COLO829 (cell line): ENCODE data around the gene SNRNP70.
"Not testable (repeated sequence)": the region's sequence is repeated elsewhere in the genome, so short reads cannot be mapped to it uniquely, and the experiment has no call there.

Source experiments
- DNase-seq: peaks from one replicate; pipeline ENCODE4 v3.0.0; 2012; ENCODE audit warnings: low spot score

SNRNP70 gene

GRCh38 chr19:49064768-49065611 lies 20.3 kb upstream of the SNRNP70 start, which contains the start of gene NTF4:
Gene NTF4 (minus strand): TSS chr19:49064818. CDS start chr19:49061997, 2,821 bp downstream.
- no peak for DNase-seq

- no peak for DNase-seq
Observed at GRCh38 chr19:49065905-49066512, 19.2 kb upstream of the SNRNP70 start.

GRCh38 chr19:49067554-49067953 lies 17.7 kb upstream of the SNRNP70 start:
- DNase-seq, result no peak

- no peak for DNase-seq
Observed at GRCh38 chr19:49069026-49069425, 16.2 kb upstream of the SNRNP70 start.

GRCh38 chr19:49070416-49070815 lies 14.8 kb upstream of the SNRNP70 start:
- DNase-seq, result no peak

GRCh38 chr19:49071860-49072547 lies 13.2 kb upstream of the SNRNP70 start:
- no peak for DNase-seq

- DNase-seq, result no peak
Observed at GRCh38 chr19:49073514-49074378, 11.5 kb upstream of the SNRNP70 start.

GRCh38 chr19:49074869-49075268 lies 10.4 kb upstream of the SNRNP70 start:
- not testable (repeated sequence) for DNase-seq

GRCh38 chr19:49080392-49080791 lies 4.9 kb upstream of the SNRNP70 start:
- DNase-seq, result no peak

GRCh38 chr19:49081273-49081672 lies 4.0 kb upstream of the SNRNP70 start:
- no peak for DNase-seq

- DNase-seq, result no peak
Observed at GRCh38 chr19:49084206-49085019, 838 bp upstream of the SNRNP70 start.

- no peak for DNase-seq
Observed at GRCh38 chr19:49085868-49086232, 599 bp downstream of the SNRNP70 start.

- no peak for DNase-seq
Observed at GRCh38 chr19:49086296-49086695, 1.0 kb downstream of the SNRNP70 start.

- DNase-seq, result no peak
Observed at GRCh38 chr19:49091391-49092038, 6.3 kb downstream of the SNRNP70 start.

GRCh38 chr19:49092686-49093085 lies 7.4 kb downstream of the SNRNP70 start:
- no peak for DNase-seq

GRCh38 chr19:49094505-49095482 lies 9.5 kb downstream of the SNRNP70 start:
- no peak for DNase-seq

- DNase-seq, result peak; percentile 70
Observed at GRCh38 chr19:49097453-49098288, 12.4 kb downstream of the SNRNP70 start.

- DNase-seq, result no peak
Observed at GRCh38 chr19:49098795-49099194, 13.5 kb downstream of the SNRNP70 start.
